ENCODE results near the gene SLC6A11. TPM values are rescaled to one million over a fixed set of nuclear protein-coding genes. Genes with fewer than 3 reads are reported as not detected.

The SLC6A11 gene
- total and polyA plus RNA-seq, 9 of the 15 experiments (the other 6 are each of a cell fraction or from before 2014, with no cell fraction given), result 0.04 TPM; not detected in 8

DNA sequence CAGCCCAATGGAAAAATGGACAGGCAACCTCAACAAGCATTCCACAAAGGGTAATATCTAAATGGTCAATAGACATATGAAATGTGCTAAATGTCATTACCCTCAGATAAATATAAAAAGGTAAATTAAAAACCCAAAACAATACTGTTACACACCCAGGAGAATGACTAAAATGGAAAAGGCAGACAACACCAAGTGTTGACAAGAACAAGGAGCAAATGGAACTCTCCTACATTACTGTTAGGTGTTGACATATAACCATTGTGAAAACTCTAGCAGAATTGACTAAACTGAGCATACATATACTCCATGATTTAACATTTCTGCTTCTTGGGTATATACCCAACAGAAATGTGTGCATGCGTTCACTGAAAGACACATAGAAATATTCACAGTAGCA lies 25.3 kb upstream of the SLC6A11 start:
- Histone ChIP-seq H3K4me1 (replicated peaks in 1 of 2; ENCODE audit: control insufficient read depth in 2 of 2, insufficient read depth in 2 of 2, low read length in 2 of 2) (no peaks in the 10 kb centered on the region), H3K9me1 (ENCODE audit: control insufficient read depth, insufficient read depth, low read length) (no peaks in the 10 kb centered on the region), H3K79me2 (ENCODE audit: control insufficient read depth, insufficient read depth, low read length) (no peaks in the 10 kb centered on the region), H3K4me3 (no peak overlapping the region), H3K27me3 (ENCODE audit: control insufficient read depth in 2 of 2, insufficient read depth in 2 of 2, low read length in 2 of 2) (peaks cover 4 to 16% of the 10 kb centered on the region in 2 experiments; a peak in 3 of 5 replicates), H3K9me3 (replicated peaks; ENCODE audit: control insufficient read depth, insufficient read depth, low read depth, low read length) (no peaks in the 10 kb centered on the region), H3K9ac (ENCODE audit: insufficient read depth in 1 of 2, low read depth in 2 of 2, low read length in 2 of 2) (no peak overlapping the region), H4K20me1 (replicated peaks; ENCODE audit: control insufficient read depth, insufficient read depth, low read length) (no peaks in the 10 kb centered on the region), H3K36me3 (ENCODE audit: control insufficient read depth, insufficient read depth, low read length) (no peaks in the 10 kb centered on the region), H3K27ac (ENCODE audit: extremely low read depth, low read depth, low read length) (no peak overlapping the region), H3K4me2 (ENCODE audit: insufficient read depth, low read length) (no peak overlapping the region), H2AFZ (ENCODE audit: low read depth, low read length) (no peak overlapping the region)
- WGBS (ENCODE audit: insufficient coverage, low coverage, missing lambda C conversion rate), result 0% methylated on average over 1 of the region's 1 CpG
- intact Hi-C loops (cut with micrococcal nuclease) (no loop called here), in situ Hi-C loops (cut with MboI) (no loop called here)
- FAIRE-seq (no peak), DNase-seq (ENCODE audit: extremely low read depth in 1 of 4, low spot score in 3 of 4) (no peak), ATAC-seq (no peak)
- no TSS peak for BruUV-seq (replicated peaks)
- ChIA-PET CTCF (ENCODE audit: low intra/inter-chr PET ratio) (no interaction called here), POLR2A (interaction anchor here (0.5 kb wide), 1 partner anchor 270 kb away, joined by 4 read pairs; no protein-coding TSS in a partner anchor)
- TF ChIP-seq, protein P1, sequence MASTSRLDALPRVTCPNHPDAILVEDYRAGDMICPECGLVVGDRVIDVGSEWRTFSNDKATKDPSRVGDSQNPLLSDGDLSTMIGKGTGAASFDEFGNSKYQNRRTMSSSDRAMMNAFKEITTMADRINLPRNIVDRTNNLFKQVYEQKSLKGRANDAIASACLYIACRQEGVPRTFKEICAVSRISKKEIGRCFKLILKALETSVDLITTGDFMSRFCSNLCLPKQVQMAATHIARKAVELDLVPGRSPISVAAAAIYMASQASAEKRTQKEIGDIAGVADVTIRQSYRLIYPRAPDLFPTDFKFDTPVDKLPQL (IDR thresholded peaks at IDR 0.05; ENCODE audit: extremely low read depth, insufficient read length), result no peak
- TF ChIP-seq MTA2 (IDR thresholded peaks at IDR 0.05; ENCODE audit: low read depth), result no peak
- no peak for TF ChIP-seq DDX20 (tag; IDR thresholded peaks at IDR 0.05; ENCODE audit: low read depth)
- TF ChIP-seq, protein P2, sequence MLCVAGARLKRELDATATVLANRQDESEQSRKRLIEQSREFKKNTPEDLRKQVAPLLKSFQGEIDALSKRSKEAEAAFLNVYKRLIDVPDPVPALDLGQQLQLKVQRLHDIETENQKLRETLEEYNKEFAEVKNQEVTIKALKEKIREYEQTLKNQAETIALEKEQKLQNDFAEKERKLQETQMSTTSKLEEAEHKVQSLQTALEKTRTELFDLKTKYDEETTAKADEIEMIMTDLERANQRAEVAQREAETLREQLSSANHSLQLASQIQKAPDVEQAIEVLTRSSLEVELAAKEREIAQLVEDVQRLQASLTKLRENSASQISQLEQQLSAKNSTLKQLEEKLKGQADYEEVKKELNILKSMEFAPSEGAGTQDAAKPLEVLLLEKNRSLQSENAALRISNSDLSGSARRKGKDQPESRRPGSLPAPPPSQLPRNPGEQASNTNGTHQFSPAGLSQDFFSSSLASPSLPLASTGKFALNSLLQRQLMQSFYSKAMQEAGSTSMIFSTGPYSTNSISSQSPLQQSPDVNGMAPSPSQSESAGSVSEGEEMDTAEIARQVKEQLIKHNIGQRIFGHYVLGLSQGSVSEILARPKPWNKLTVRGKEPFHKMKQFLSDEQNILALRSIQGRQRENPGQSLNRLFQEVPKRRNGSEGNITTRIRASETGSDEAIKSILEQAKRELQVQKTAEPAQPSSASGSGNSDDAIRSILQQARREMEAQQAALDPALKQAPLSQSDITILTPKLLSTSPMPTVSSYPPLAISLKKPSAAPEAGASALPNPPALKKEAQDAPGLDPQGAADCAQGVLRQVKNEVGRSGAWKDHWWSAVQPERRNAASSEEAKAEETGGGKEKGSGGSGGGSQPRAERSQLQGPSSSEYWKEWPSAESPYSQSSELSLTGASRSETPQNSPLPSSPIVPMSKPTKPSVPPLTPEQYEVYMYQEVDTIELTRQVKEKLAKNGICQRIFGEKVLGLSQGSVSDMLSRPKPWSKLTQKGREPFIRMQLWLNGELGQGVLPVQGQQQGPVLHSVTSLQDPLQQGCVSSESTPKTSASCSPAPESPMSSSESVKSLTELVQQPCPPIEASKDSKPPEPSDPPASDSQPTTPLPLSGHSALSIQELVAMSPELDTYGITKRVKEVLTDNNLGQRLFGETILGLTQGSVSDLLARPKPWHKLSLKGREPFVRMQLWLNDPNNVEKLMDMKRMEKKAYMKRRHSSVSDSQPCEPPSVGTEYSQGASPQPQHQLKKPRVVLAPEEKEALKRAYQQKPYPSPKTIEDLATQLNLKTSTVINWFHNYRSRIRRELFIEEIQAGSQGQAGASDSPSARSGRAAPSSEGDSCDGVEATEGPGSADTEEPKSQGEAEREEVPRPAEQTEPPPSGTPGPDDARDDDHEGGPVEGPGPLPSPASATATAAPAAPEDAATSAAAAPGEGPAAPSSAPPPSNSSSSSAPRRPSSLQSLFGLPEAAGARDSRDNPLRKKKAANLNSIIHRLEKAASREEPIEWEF (CRISPR knock-in tag; IDR thresholded peaks at IDR 0.05), result no peak
- TF ChIP-seq RBM15 (IDR thresholded peaks at IDR 0.05; ENCODE audit: insufficient read depth, low read length), result no peak
- no peak for TF ChIP-seq TBL1XR1 (IDR thresholded peaks at IDR 0.05; ENCODE audit: low read length in 2 of 2)
- TF ChIP-seq CAMTA2 (CRISPR knock-in tag; conservative IDR thresholded peaks at IDR 0.05), result no peak
- no peak for TF ChIP-seq SRF (CRISPR knock-in tag; IDR thresholded peaks at IDR 0.05)
- TF ChIP-seq KDM5B (IDR thresholded peaks at IDR 0.05; ENCODE audit: insufficient replicate concordance, low read depth, low read length), result no peak
- TF ChIP-seq, protein P3, sequence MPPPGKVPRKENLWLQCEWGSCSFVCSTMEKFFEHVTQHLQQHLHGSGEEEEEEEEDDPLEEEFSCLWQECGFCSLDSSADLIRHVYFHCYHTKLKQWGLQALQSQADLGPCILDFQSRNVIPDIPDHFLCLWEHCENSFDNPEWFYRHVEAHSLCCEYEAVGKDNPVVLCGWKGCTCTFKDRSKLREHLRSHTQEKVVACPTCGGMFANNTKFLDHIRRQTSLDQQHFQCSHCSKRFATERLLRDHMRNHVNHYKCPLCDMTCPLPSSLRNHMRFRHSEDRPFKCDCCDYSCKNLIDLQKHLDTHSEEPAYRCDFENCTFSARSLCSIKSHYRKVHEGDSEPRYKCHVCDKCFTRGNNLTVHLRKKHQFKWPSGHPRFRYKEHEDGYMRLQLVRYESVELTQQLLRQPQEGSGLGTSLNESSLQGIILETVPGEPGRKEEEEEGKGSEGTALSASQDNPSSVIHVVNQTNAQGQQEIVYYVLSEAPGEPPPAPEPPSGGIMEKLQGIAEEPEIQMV (tag; conservative IDR thresholded peaks at IDR 0.05; ENCODE audit: low read depth), result no peak
- TF ChIP-seq CXXC5 (CRISPR knock-in tag; IDR thresholded peaks at IDR 0.05), result no peak
- TF ChIP-seq PML (IDR thresholded peaks at IDR 0.05; ENCODE audit: low read length), result no peak
- TF ChIP-seq ZNF224 (CRISPR knock-in tag; IDR thresholded peaks at IDR 0.05), result no peak
- TF ChIP-seq, protein P4, sequence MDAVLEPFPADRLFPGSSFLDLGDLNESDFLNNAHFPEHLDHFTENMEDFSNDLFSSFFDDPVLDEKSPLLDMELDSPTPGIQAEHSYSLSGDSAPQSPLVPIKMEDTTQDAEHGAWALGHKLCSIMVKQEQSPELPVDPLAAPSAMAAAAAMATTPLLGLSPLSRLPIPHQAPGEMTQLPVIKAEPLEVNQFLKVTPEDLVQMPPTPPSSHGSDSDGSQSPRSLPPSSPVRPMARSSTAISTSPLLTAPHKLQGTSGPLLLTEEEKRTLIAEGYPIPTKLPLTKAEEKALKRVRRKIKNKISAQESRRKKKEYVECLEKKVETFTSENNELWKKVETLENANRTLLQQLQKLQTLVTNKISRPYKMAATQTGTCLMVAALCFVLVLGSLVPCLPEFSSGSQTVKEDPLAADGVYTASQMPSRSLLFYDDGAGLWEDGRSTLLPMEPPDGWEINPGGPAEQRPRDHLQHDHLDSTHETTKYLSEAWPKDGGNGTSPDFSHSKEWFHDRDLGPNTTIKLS (IDR thresholded peaks at IDR 0.05; ENCODE audit: borderline replicate concordance, low read depth), result no peak

Measured in K562 (cell line).